GM18909 (cell line): Measurements from ENCODE around the gene XRCC2.
"Not testable (repeated sequence)": the region's sequence is repeated elsewhere in the genome, so short reads cannot be mapped to it uniquely, and the experiment has no call there.

ENCODE experiments used
- ATAC-seq: cut with Tn5 transposase; IDR thresholded peaks from one replicate; pipeline ENCODE4 v1.9.1; 2021; ENCODE audit warnings: mild to moderate bottlenecking; ENCODE audit not compliant: unreplicated experiment, poor library complexity

The XRCC2 gene

DNA sequence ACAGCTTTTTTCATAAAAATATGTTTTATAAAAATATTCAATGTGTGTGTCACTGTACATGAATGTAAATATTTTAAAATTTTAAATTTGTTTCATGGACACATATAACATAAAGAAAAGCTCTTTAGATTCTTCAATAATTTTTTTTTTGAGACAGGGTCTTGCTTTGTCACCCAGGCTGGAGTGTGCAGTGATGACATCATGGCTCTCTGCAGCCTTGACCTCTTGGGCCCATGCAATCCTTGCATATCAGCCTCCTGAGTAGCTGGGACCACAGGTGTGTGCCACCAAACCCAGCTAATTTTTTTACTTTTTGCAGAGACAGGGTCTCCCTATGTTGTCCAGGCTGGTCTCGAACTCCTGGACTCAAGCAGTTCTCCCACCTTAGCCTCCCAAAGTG is 9.9 kb downstream of the XRCC2 start:
- ATAC-seq: no peak

DNA sequence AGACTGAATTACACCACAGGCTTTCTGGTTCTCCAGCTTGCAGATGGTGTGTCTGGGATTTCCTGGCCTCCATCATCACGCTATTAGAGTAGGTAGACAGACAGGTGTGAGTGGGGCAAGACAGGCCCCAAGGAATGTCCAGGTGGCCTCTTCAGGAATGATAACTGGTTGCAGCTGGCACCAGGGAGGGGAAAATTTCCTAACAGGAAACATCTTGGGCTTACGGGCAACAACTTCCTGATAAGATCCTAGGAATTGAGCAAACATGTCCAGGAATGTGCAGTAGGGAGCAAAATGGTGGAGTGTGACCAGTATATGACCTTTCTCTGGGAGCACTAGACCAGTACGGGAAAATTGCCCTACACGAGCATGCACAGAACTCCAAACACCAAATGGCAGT is 11.3 kb downstream of the XRCC2 start:
- ATAC-seq: no peak

DNA sequence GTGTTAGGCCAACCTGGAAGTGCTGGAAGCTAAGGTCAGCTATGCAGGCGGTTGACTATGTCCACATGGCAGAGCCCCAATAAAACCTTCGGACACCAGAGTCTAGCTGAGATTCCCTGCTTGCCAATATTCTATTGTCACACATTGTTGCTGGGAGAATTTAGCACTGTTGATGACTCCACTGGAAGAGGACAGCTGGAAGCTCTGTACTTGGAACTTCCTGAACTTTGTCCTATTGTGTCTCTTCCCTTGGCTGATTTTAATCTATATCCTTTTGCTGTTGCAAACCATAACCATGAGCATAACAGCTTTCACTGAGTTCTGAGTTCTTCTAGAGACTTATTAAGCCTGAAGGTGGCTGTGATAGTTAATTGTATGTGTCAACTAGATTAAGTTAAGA is 12.0 kb downstream of the XRCC2 start:
- ATAC-seq: no peak

DNA sequence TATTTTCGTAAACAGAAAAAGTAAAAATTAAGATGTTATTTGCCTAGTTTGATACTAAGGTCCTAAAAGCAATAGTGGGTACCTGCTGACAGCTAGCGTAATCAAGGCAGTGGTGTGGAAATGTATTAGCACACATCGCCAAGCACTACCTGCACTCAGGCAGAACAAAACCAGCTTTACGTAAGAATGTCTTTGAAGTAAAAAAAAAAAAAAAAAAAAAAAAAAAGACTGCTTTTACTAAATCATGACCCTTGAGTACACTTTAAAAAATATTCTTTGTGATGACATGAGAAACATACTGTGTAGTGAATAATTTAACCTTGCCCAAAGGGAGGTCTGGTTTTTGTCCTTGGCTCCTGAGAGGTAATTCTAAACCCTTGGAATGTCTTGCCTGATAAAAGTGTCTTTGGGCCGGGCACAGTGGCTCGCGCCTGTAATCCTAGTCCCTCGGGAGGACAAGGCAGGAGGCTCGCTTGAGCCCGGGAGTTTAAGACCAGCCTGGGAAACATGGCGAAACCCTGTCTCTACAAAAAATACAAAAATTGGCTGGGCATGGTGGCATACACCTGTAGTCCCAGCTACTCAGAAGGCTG is 12.7 kb downstream of the XRCC2 start:
- no peak for ATAC-seq

DNA sequence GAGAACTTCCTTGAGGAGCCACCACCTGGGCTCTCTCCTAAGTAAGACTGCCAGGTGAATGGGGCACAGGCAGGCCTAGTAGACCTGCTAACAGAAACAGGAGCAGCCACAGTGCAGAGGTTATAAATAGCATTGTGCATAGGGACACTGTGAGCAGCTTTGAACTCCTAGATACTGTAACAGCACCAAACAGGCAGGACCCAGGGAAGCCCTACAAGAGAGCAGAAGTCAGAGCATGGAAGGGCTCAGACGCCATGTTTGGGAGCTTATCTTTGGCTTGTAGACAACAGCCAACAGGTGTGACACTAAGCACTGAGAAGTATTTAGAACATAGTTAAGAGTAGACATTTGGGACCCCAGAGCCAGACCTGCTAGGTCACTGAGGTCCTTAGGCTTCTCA is 14.5 kb downstream of the XRCC2 start:
- no peak for ATAC-seq

DNA sequence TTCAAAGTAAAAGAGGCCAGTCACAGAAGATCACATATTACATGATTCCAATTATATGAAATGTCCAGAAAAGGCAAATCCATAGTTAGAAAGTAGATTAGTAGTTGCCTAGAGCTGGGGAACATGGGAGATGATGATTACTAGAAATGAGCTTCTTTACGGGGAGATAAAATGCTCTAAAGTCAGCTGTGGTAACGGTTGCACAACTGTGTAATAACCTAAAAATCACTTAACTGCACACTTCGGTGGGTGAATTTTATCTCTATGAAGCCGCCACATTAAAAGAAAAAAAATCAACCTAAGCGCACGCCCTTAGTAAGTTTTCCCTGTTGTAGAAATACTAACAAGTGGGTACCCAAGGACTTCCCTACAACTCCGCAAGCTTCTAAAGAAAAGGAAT is 15.9 kb downstream of the XRCC2 start:
- no peak for ATAC-seq

DNA sequence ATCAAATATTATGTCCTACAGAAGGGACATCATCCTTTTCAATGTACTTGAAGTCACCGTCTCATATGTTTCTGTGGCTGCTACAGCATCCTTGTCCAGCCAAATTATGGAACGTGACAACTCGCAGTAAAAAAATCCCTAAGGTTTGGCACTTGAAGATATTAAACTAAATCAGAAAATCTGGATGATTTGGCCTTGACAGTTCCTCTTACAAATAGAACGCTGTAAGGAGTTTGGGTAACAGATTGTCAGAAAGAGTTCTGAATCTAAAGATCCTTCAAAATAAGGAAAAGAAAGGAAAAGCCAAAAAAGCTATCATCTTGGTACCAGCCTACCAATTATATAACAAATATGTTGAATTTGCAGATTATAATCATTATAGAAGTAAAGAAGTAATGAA is 21.0 kb downstream of the XRCC2 start:
- no peak for ATAC-seq

DNA sequence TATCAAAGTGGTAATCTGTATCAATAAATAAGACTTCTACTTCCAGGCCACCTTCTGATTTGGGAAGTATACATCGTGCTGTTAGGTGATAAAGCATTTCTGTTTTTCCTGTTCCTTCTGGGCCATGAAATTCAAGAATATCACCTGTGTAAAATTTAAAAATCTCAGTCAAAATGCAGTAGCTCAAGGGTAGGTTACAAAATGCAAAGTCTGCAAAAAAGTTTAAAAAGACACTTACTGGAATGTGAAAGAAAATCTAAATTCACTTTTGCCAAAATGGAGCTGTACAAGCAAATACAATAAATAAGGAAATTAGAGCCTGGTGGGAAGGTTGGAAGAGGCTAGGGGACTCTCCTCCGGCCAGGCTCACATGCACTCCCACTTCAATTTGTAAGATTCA is 26.7 kb downstream of the XRCC2 start:
- no peak for ATAC-seq

DNA sequence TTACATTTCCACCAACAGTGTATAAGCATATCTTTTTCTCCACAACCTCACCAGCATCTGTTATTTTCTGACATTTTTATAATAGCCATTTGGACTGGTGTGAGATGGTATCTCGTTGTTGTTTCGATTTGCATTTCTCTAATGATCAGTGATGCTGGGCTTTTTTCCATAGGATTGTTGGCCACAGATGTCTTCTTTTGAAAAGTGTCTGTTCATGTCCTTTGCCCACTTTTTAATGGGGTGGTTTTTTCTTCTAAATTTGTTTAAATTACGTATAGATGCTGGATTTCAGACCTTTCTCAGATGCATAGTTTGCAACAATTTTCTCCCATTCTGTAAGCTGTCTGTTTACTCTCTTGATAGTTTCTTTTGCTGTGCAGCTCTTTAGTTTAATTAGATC is 28.9 kb downstream of the XRCC2 start:
- ATAC-seq: no peak

DNA sequence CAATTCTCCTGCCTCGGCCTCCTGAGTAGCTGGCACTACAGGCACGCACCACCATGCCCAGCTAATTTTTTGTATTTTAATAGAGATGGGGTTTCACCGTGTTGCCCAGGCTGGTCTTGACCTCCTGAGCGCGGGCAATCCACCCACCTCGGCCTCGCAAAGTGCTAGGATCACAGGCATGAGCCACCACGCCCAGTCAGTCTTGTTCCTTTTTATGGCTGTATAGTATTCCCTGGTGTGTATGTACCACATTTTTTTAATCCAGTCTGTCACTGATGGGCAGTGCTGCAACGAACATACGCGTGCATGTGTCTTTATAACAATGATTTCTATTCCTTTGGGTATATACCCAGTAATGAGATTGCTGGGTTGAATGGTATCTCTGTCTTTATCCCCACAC is 29.4 kb downstream of the XRCC2 start:
- not testable (repeated sequence) for ATAC-seq

DNA sequence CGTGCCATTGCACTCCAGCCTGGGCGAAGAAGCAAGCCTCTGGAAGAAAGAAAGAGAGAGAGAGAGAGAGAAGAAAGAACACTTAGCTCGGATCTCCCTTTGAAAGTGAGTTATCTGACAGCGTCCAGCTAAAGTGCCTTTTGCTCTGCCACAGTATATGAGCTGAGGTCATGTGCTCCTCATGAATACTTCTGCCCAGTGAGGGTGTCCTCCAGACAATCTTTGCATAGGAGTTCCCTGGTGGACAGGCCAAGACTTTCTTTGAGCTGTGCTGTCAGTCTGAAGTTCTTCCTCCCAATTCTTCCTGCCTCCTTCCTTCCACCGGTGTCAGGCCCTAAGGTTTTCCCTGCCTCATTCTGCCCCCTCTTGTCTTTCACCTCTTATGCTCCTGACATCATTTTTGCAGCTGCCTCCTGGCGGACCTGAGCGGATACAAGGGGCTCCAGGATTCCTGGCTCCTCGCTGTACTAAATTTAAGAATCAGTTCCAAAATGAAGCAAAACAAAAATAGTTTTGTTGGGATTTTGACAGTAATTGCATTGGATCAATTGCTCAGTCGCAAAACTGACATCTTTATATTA is 31.9 kb downstream of the XRCC2 start:
- ATAC-seq: no peak

DNA sequence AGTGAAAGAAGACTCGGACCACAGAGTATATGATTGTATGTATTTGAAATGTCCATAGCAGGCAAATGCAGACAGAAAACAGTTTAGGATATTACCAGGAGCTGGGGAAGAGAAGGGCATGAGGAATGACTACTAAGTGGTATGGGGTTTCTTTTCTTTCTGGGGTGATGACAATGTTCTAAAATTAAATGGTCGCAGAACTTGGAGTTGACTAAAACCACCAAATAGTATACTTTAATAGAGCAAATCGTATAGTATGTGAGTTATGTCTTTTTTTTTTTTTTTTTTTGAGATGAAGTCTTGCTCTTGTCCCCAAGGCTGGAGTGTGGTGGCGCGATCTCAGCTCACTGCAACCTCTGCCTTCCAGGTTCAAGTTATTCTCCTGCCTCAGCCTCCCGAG is 34.6 kb downstream of the XRCC2 start:
- ATAC-seq: no peak

DNA sequence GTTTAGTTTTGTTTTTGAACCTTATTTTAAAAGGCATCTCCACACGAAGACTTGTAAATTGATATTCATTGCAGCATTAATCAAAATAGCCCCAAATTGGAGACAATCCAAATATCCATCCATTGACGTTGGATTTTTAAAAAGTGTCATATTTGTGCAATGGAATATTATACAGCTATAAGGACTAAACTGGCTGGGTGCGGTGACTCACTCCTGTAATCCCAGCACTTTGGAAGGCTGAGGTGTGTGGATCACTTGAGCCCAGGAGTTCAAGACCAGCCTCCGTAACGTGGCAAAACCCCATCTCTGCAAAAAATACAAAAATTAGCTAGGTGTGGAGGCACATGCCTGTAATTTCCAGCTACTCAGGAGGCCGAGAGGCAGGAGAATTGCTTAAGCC is 35.1 kb downstream of the XRCC2 start:
- no peak for ATAC-seq

DNA sequence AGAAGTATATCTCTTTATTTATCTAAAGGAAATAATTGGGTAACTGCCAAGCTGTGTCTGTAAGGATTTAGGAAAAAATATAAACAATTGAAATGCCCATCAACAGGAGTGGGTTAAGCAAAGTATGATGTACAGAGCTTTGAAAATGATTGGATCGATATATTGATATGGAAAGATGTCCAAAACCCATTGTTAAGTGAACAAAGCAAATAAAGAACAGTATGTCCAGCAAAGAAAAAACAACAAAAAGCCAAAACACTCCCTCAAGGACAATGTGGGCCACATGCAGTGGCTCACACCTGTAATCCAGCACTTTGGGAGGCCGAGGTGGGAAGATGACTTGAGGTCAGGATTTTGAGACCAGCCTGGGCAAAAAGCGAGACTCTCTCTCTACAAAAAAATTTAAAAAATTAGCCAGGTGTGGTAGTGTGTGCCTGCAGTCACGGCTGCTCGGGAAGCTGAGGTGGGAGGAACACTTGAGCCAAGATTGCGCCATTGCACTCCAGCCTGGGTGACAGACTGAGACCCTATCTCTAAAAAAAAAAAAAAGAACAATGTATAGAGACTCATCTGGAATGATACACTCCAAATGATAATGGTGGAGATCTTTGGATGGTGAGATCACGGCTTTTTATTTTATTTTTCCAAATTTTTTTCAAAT is 37.9 kb downstream of the XRCC2 start:
- no peak for ATAC-seq

DNA sequence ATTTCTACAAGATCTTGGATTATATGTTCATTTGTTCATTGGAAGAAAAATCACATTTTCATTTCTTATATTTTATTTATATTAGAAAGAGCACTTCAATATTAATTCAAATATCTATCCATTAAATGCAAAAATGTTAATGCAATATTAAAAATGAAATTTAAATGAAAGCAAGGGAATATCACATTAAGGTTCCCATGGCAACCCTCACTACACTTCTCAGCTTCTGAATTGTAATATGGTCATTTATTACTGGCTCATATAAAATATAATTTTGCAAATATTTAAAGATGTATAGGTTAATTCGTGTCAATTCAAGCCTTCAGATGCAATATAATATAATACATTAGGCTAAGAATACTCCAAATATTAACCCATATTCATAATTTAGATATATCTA is 38.8 kb downstream of the XRCC2 start:
- ATAC-seq: no peak

DNA sequence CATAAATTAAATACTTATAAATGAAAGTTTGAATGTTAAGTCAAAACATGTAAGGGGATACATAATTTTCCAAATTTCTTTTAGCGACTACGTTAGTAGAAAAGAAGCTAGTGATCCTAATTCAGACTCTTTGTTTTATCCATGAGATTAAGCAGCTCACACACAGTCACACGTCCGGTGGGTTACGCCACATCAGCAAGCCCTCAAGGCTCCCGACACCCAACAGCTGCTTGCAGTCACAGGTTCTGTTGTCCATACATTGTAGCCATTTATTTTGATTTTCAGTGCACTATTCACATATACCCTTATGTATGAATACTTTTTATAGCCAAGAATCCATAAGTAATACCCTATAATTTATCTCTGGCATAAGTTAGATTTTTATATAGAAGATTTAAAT is 39.5 kb downstream of the XRCC2 start:
- ATAC-seq: no peak

DNA sequence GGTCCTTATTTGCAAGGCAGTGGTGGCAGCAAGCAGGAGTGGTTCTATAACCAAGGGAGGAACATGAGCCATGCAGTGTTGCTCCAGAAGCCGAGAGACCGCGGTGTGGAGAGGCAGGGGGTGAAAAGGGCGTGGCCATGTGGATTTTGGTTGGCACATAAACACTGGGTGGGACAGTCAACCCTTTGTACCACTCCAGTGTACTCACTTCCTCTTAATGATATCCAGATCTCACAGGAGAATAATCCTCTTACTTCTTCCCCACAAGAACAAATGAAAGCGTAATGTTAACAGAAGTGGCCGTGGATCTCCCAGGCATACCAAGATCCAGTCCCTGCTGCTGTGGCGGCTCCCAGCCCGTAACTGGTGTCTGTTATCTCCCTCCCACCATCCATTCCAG is 42.4 kb downstream of the XRCC2 start:
- ATAC-seq: no peak

DNA sequence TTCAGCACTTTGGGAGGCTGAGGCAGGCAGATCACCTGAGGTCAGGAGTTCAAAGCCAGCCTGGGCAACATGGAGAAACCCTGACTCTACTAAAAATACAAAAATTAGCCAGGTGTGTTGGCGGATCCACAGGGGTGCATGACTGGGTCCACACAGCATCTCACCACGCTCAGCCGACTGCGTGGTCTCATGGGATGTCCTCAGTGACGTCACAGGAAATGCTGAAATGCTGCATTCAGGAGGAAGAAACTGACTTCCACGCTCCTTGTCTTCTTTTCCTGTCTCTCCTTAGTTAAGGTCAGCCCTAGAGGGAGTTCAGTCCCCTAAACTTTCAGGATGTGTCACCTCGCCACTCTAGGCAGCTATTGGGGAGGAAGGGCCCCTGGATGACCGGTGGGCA is 42.9 kb downstream of the XRCC2 start:
- ATAC-seq: no peak

DNA sequence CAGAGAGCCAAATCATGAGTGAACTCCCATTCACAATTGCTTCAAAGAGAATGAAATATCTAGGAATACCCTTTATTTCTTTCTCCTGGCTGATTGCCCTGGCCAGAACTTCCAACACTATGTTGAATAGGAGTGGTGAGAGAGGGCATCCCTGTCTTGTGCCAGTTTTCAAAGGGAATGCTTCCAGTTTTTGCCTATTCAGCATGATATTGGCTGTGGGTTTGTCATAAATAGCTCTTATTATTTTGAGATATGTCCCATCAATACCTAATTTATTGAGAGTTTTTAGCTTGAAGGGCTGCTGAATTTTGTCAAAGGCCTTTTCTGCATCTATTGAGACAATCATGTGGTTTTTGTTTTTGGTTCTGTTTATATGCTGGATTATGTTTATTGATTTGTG is 47.2 kb downstream of the XRCC2 start:
- not testable (repeated sequence) for ATAC-seq

DNA sequence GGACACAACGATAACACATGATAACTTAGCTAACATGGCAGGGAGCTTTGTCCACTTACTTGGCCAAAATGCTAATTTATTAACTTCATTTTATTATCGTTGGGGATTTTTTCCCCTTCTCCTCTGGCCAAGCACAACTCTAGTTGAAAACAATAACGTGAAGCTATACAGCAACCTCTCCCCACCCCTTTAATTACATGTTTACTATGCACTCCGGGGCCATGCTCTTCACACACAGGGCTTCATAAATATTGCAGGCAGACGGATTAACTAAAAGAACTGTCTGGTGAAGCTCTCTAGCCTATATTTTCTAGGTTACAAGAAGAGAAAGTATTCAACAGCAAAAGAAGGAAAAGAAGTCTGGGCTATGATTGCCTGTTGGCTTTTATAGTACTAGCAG is 51.7 kb downstream of the XRCC2 start:
- ATAC-seq: no peak

DNA sequence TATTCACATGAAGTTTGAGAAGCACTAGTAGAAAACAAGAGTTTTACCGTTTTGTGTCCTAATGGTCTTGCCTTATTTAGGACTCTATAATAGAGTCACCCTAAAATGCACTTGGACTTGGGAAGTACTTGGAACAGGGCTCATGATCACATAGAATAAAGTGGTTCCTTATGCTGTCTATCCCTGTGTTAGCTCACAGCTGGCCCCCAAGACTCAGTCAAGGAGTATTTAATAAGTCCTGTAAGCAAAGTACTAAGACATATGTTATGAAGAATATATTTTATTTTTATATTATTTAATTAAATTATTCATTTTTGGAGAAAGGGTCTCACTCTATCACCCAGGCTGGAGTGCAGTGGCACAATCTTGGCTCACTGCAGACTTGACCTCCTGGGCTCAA is 54.5 kb downstream of the XRCC2 start:
- ATAC-seq: no peak

DNA sequence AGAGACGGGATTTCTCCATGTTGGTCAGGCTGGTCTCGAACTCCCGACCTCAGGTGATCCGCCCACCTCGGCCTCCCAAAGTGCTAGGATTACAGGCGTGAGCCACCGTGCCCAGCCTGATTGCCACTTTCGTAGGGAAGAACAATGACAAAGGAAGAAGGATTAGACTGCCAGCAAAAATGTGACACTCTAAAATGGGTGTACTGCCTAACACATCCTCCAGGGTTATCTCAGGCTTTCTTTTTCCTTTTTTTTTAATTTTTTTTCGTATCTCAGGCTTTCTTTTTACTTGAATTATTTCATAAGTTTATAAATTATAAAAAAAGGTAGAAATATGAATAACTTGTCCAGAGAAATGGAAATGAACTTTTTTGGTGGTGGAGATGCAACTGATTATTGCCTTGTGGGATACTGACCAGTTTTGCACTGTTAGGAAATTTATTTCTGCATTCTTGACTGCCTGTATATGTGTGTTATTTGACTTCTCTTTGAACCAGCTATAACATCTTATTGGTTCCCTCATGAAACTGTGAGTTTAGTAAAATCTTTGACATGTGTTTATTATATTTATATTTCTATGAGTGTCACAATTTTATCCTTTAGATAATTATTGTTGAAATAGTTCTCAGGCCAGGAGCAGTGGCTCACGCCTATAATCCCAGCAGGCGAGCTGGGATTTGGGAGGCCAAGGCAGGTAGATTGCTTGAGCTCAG is 56.8 kb downstream of the XRCC2 start:
- ATAC-seq: no peak
